Keratinocyte (primary cell): ENCODE data around the gene RCHY1. TPM values are rescaled to one million over a fixed set of nuclear protein-coding genes. Genes with fewer than 3 reads are reported as not detected.

Source experiments
- DNase-seq: peaks from one replicate; pipeline ENCODE4 v3.0.0-alpha.2; 2011; ENCODE audit warnings: low read depth, missing footprints, low spot score
- FAIRE-seq: peaks from 2 replicates; lab custom pipeline; 2011; peaks lifted over from hg19 to GRCh38; lab: Jason Lieb, UNC
- H2AFZ ChIP-seq: 2 replicates; pipeline ENCODE4 v1.6.0; 2012; ENCODE audit warnings: low read length, control low read depth, inconsistent platforms; ENCODE audit not compliant: control insufficient read depth
- H3K27ac ChIP-seq: 2 replicates; pipeline ENCODE4 v1.5.1; 2011; ENCODE audit warnings: low read length; ENCODE audit not compliant: control insufficient read depth, insufficient read depth
- H3K27me3 ChIP-seq: 3 replicates; pipeline ENCODE4 v1.6.0; 2011; ENCODE audit warnings: low read length; ENCODE audit not compliant: control insufficient read depth, insufficient read depth; ENCODE audit errors: extremely low read depth
- H3K36me3 ChIP-seq, 2 experiments: 2 replicates in 1 of 2; 3 replicates in 1 of 2; pipeline ENCODE4 v1.5.1; 2011; ENCODE audit warnings: low read length in 2 of 2, mild to moderate bottlenecking in 1 of 2; ENCODE audit not compliant: control insufficient read depth in 2 of 2, insufficient read depth in 2 of 2; ENCODE audit errors: extremely low read depth in 1 of 2
- H3K4me1 ChIP-seq: 3 replicates; pipeline ENCODE4 v1.5.1; 2011; ENCODE audit warnings: low read length; ENCODE audit not compliant: control insufficient read depth, insufficient read depth; ENCODE audit errors: extremely low read depth
- H3K4me2 ChIP-seq: 3 replicates; pipeline ENCODE4 v1.6.0; 2011; ENCODE audit warnings: low read depth, low read length; ENCODE audit not compliant: control insufficient read depth, insufficient read depth; ENCODE audit errors: extremely low read depth
- H3K4me3 ChIP-seq, 3 experiments: fragments of 200-600 bp in 1 of 3; sonication (generic) in 1 of 3; 2 replicates in 2 of 3; 3 replicates in 1 of 3; pipeline ENCODE4 v1.5.1; 2011 to 2016; ENCODE audit warnings: low read length in 3 of 3, mild to moderate bottlenecking in 3 of 3, control low read depth in 2 of 3, inconsistent platforms in 1 of 3, low read depth in 1 of 3, mixed read lengths in 1 of 3, mixed run types in 1 of 3, moderate library complexity in 1 of 3; ENCODE audit not compliant: control insufficient read depth in 2 of 3, insufficient read depth in 2 of 3; ENCODE audit errors: extremely low read depth in 1 of 3
- H3K79me2 ChIP-seq: 2 replicates; pipeline ENCODE4 v1.6.0; 2012; ENCODE audit warnings: low read length; ENCODE audit not compliant: control insufficient read depth, insufficient read depth
- H3K9ac ChIP-seq: 3 replicates; pipeline ENCODE4 v1.6.0; 2011; ENCODE audit warnings: low read length; ENCODE audit not compliant: control insufficient read depth, insufficient read depth; ENCODE audit errors: extremely low read depth
- H3K9me1 ChIP-seq: 3 replicates; pipeline ENCODE4 v1.6.0; 2011; ENCODE audit warnings: low read length; ENCODE audit not compliant: control insufficient read depth, insufficient read depth; ENCODE audit errors: extremely low read depth
- H3K9me3 ChIP-seq: 2 replicates; pipeline ENCODE4 v1.5.1; 2012; ENCODE audit warnings: low read depth, low read length; ENCODE audit not compliant: control insufficient read depth
- H4K20me1 ChIP-seq: 3 replicates; pipeline ENCODE4 v1.6.0; 2011; ENCODE audit warnings: low read length; ENCODE audit not compliant: control insufficient read depth, insufficient read depth; ENCODE audit errors: extremely low read depth
- EZH2 ChIP-seq: IDR thresholded peaks from one replicate; pipeline ENCODE4 v1.6.1; 2012; ENCODE audit warnings: inconsistent platforms, mild to moderate bottlenecking, low read length, moderate library complexity
- dilution Hi-C: fragments of 300-500 bp; cut with MboI; formaldehyde crosslinking; loops from one replicate; pipeline ENCODE4 v1.7.0; 2020; ENCODE audit warnings: low sequenced_read_pairs; ENCODE audit not compliant: extremely low pct_ligation_motif_present
- polyA plus RNA-seq, 5 experiments: library from polyadenylated mRNA; depleted of rRNA in 3 of 5; stranded (reverse) in 3 of 5; stranded (forward) in 1 of 5; unstranded in 1 of 5; fragments of >200 nt; gene quantifications; 1 replicate in 1 of 5; 2 replicates in 3 of 5; 3 replicates in 1 of 5; pipeline versions ENCODE4 v1.2.1 to v1.2.3, GENCODE V29; 2011 to 2012; ENCODE audit warnings: missing spikeins in 2 of 5, low read depth in 1 of 5, low replicate concordance in 1 of 5
- TF ChIP-seq, protein P1 (sequence below), 3 experiments: IDR thresholded peaks in 1 of 3; conservative IDR thresholded peaks in 1 of 3; optimal IDR thresholded peaks in 1 of 3; 2 replicates in 2 of 3; 3 replicates in 1 of 3; pipeline versions ENCODE3 to v1.5.1; 2011; ENCODE audit warnings: low read length in 3 of 3, mild to moderate bottlenecking in 3 of 3, moderate library complexity in 2 of 3, control low read depth in 1 of 3, inconsistent platforms in 1 of 3; ENCODE audit not compliant: insufficient read depth in 2 of 3; ENCODE audit errors: extremely low read depth in 1 of 3

The RCHY1 gene
- polyA plus RNA-seq, 1 donor (not counting 4 experiments of a cell fraction or from before 2014, with no cell fraction given) = 29.0 TPM

DNA sequence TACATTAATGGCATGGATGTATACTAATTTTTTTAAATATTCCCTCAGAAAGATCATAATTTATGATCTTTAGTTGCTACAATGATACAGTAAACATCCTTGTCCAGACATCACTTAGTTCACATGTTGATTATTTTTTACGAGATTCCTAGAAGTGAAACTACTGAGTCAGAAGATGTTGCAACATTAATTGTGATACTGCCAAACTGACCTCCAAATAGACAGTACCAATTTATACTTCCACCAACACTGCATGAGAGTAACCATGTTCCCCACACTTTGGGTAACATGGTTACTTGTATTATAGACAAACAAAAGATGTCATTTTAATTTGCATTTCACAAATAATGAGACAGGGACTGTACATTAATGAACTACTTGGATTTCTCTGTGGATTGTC lies 19.6 kb downstream of the RCHY1 start:
- Histone ChIP-seq H3K79me2 (peaks cover 24% of the 10 kb centered on the region), H3K9me1 (no peaks in the 10 kb centered on the region), H3K27ac (peak overlapping the region; percentile 33), H4K20me1 (no peaks in the 10 kb centered on the region), H3K4me1 (no peaks in the 10 kb centered on the region), H3K36me3 (peaks cover 4 to 5% of the 10 kb centered on the region in 2 experiments), H3K9ac (no peak overlapping the region), H3K27me3 (no peaks in the 10 kb centered on the region), H2AFZ (no peak overlapping the region), H3K9me3 (no peaks in the 10 kb centered on the region), H3K4me3 (no peak overlapping the region), H3K4me2 (no peak overlapping the region)
- no peak for TF ChIP-seq EZH2
- TF ChIP-seq, protein P1, sequence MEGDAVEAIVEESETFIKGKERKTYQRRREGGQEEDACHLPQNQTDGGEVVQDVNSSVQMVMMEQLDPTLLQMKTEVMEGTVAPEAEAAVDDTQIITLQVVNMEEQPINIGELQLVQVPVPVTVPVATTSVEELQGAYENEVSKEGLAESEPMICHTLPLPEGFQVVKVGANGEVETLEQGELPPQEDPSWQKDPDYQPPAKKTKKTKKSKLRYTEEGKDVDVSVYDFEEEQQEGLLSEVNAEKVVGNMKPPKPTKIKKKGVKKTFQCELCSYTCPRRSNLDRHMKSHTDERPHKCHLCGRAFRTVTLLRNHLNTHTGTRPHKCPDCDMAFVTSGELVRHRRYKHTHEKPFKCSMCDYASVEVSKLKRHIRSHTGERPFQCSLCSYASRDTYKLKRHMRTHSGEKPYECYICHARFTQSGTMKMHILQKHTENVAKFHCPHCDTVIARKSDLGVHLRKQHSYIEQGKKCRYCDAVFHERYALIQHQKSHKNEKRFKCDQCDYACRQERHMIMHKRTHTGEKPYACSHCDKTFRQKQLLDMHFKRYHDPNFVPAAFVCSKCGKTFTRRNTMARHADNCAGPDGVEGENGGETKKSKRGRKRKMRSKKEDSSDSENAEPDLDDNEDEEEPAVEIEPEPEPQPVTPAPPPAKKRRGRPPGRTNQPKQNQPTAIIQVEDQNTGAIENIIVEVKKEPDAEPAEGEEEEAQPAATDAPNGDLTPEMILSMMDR (optimal IDR thresholded peaks at IDR 0.05 in 1 of 3, IDR thresholded peaks at IDR 0.05 in 1 of 3, conservative IDR thresholded peaks at IDR 0.05 in 1 of 3; ENCODE audit: extremely low read depth in 1 of 3, insufficient read depth in 2 of 3, low read length in 3 of 3) = no peak
- dilution Hi-C loops = no loop called here
- FAIRE-seq (peak; percentile 61), DNase-seq (no peak)

DNA sequence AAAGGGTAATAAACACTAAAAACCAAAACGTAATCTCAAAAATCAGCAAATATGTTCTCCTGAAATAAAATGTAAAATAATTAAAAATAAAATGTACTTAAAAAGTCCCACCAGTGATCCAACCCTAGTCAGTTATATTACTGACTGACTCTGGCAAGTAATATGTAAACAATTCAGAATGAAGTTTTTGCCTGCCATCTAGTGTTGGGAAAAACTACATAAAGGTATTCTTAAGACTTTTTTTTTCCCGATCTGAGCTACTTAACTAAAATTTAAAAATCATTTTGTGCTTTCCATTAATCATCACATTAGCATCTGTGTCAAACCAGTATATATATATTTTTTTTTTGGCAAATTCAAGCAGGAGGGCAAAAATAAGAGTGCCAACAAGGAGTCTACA lies 24.0 kb downstream of the RCHY1 start:
- no peaks in the 10 kb centered on the region for H3K4me1 ChIP-seq
- no peak for FAIRE-seq
- H3K4me3 ChIP-seq = no peak overlapping the region
- dilution Hi-C loops = no loop called here
- peaks cover 1% of the 10 kb centered on the region for H3K79me2 ChIP-seq
- no peaks in the 10 kb centered on the region for H3K27me3 ChIP-seq
- no peaks in the 10 kb centered on the region for H4K20me1 ChIP-seq
- H3K9me1 ChIP-seq = no peaks in the 10 kb centered on the region
- peaks cover 5 to 9% of the 10 kb centered on the region in 2 experiments for H3K36me3 ChIP-seq
- no peak overlapping the region for H3K27ac ChIP-seq
- TF ChIP-seq, protein P1 (optimal IDR thresholded peaks at IDR 0.05 in 1 of 3, IDR thresholded peaks at IDR 0.05 in 1 of 3, conservative IDR thresholded peaks at IDR 0.05 in 1 of 3; ENCODE audit: extremely low read depth in 1 of 3, insufficient read depth in 2 of 3, low read length in 3 of 3) = no peak
- TF ChIP-seq EZH2 = no peak
- H3K9me3 ChIP-seq = no peaks in the 10 kb centered on the region
- no peak overlapping the region for H3K4me2 ChIP-seq
- no peak for DNase-seq
- no peak overlapping the region for H2AFZ ChIP-seq
- H3K9ac ChIP-seq = no peak overlapping the region
